ENCODE results near the gene TASOR.
A peak's percentile ranks its signal among the peaks of the same experiment; 100 is the strongest.
"Not testable (repeated sequence)": the region's sequence is repeated elsewhere in the genome, so short reads cannot be mapped to it uniquely, and the experiment has no call there.

GRCh38 chr3:56692520-56693433, 9.7 kb upstream of the TASOR start:
- TF ChIP-seq CTCF (IDR thresholded peaks at IDR 0.05 in 8 of 11, conservative IDR thresholded peaks at IDR 0.05 in 3 of 11); POLR2A (IDR thresholded peaks at IDR 0.05): not testable (repeated sequence)
- peak in 1 of 3 donors; percentile 71 for TF ChIP-seq POLR2AphosphoS5 (IDR thresholded peaks at IDR 0.05)

All from spleen (tissue), 7 donors.